NT2/D1 (cell line): ENCODE results near the gene FRAT1.

Source experiments
- YY1 ChIP-seq: IDR thresholded peaks from 2 replicates; pipeline ENCODE4 v1.6.1; 2011; ENCODE audit not compliant: insufficient read length, insufficient read depth
- ZNF274 ChIP-seq: IDR thresholded peaks from 2 replicates; pipeline ENCODE4 v1.6.1; 2011; ENCODE audit warnings: mild to moderate bottlenecking, low read depth, low read length

DNA sequence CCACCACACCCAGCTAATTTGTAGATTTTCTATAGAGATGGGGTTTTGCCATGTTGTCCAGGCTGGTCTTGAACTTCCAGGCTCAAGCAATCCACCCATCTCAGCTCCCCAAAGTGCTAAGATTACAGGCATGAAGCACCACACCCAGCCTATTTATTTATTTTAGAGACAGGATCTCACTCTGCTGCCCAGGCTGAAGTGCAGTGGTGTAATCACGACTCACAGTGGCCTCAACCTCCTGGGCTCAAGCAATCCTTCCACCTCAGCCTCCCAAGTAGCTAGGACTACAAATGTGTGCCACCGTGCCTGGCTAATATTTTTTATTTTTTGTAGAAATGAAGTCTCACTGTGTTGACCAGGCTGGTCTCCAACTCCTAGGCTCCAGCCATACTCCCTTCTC, 22.3 kb downstream of the FRAT1 start:
- TF ChIP-seq ZNF274 (no peak), YY1 (no peak)
